Vagina (tissue), 2 donors: Measurements from ENCODE around the gene HCK.

Source experiments
- CTCF ChIP-seq, 3 experiments: fragments of 450-650 bp in 2 of 3; fragments of 200-600 bp in 1 of 3; sonication (generic) in 1 of 3; IDR thresholded peaks; one replicate each; pipeline ENCODE4 v1.5.1; 2017 to 2019; ENCODE audit warnings: antibody characterized with exemption in 3 of 3, mild to moderate bottlenecking in 2 of 3, moderate library complexity in 2 of 3
- POLR2A ChIP-seq, 2 donors: fragments of 450-650 bp; IDR thresholded peaks; one replicate each; pipeline ENCODE4 v1.6.1; 2017; ENCODE audit warnings: antibody characterized with exemption in 2 of 2, mild to moderate bottlenecking in 2 of 2, moderate library complexity in 2 of 2
- POLR2AphosphoS5 ChIP-seq, 2 donors: sonication (generic); formaldehyde crosslinking; IDR thresholded peaks; one replicate each; pipeline ENCODE4 v1.9.0; 2017; ENCODE audit warnings: antibody characterized with exemption in 2 of 2, mild to moderate bottlenecking in 2 of 2, low read depth in 1 of 2; ENCODE audit not compliant: insufficient read depth in 1 of 2

- no peak for TF ChIP-seq CTCF (IDR thresholded peaks at IDR 0.05)
- no peak for TF ChIP-seq POLR2AphosphoS5 (IDR thresholded peaks at IDR 0.05; ENCODE audit: insufficient read depth in 1 of 2, low read depth in 1 of 2)
- TF ChIP-seq POLR2A (IDR thresholded peaks at IDR 0.05) = no peak
Observed at GRCh38 chr20:32112841-32113240, 60.8 kb downstream of the HCK start.
